ENCODE results near the gene MYO10.

Gene MYO10

GRCh38 chr5:16709691-16710433 is 226.2 kb downstream of the MYO10 start:
- Histone ChIP-seq H3K9me3 (ENCODE audit: control insufficient read depth in 2 of 2, low read length in 2 of 2) (no peaks in the 10 kb centered on the region), H3K4me1 (ENCODE audit: control insufficient read depth, insufficient read depth, low read length) (no peaks in the 10 kb centered on the region), H3K4me3 (ENCODE audit: low read length in 2 of 2) (no peak overlapping the region), H3K9ac (ENCODE audit: low read length in 2 of 2) (no peak overlapping the region), H3K36me3 (ENCODE audit: control insufficient read depth in 2 of 2, insufficient read depth in 2 of 2, low read length in 2 of 2) (peaks cover 0 to 4% of the 10 kb centered on the region in 2 donors), H3K27ac (ENCODE audit: low read length) (no peak overlapping the region), H3K27me3 (ENCODE audit: control insufficient read depth in 1 of 2, insufficient read depth in 2 of 2, low read length in 2 of 2) (no peaks in the 10 kb centered on the region)

- no peaks in the 10 kb centered on the region for H3K9me3 ChIP-seq (ENCODE audit: control insufficient read depth in 2 of 2, low read length in 2 of 2)
- no peaks in the 10 kb centered on the region for H3K27me3 ChIP-seq (ENCODE audit: control insufficient read depth in 1 of 2, insufficient read depth in 2 of 2, low read length in 2 of 2)
- H3K4me3 ChIP-seq (ENCODE audit: low read length in 2 of 2), result no peak overlapping the region
- H3K4me1 ChIP-seq (ENCODE audit: control insufficient read depth, insufficient read depth, low read length), result no peaks in the 10 kb centered on the region
- H3K27ac ChIP-seq (ENCODE audit: low read length), result no peak overlapping the region
- H3K9ac ChIP-seq (ENCODE audit: low read length in 2 of 2), result no peak overlapping the region
- H3K36me3 ChIP-seq (ENCODE audit: control insufficient read depth in 2 of 2, insufficient read depth in 2 of 2, low read length in 2 of 2), result peaks cover 0 to 4% of the 10 kb centered on the region in 2 donors
These were observed 228.3 kb downstream of the MYO10 start for GRCh38 chr5:16707869-16708192.

- H3K36me3 ChIP-seq (ENCODE audit: control insufficient read depth in 2 of 2, insufficient read depth in 2 of 2, low read length in 2 of 2), result peaks cover 0 to 4% of the 10 kb centered on the region in 2 donors
- no peak overlapping the region for H3K27ac ChIP-seq (ENCODE audit: low read length)
- no peaks in the 10 kb centered on the region for H3K9me3 ChIP-seq (ENCODE audit: control insufficient read depth in 2 of 2, low read length in 2 of 2)
These were observed 228.8 kb downstream of the MYO10 start for GRCh38 chr5:16707168-16707868.

GRCh38 chr5:16704945-16705344 is 231.1 kb downstream of the MYO10 start:
- Histone ChIP-seq H3K9me3 (ENCODE audit: control insufficient read depth in 2 of 2, low read length in 2 of 2) (no peaks in the 10 kb centered on the region), H3K4me1 (ENCODE audit: control insufficient read depth, insufficient read depth, low read length) (no peaks in the 10 kb centered on the region), H3K27me3 (ENCODE audit: control insufficient read depth in 1 of 2, insufficient read depth in 2 of 2, low read length in 2 of 2) (no peaks in the 10 kb centered on the region), H3K4me3 (ENCODE audit: low read length in 2 of 2) (no peak overlapping the region), H3K9ac (ENCODE audit: low read length in 2 of 2) (no peak overlapping the region), H3K27ac (ENCODE audit: low read length) (no peak overlapping the region), H3K36me3 (ENCODE audit: control insufficient read depth in 2 of 2, insufficient read depth in 2 of 2, low read length in 2 of 2) (peaks cover 0 to 7% of the 10 kb centered on the region in 2 donors)

More at GRCh38 chr5:16707168-16707868, 228.8 kb downstream of the MYO10 start:
- Histone ChIP-seq H3K4me1 (ENCODE audit: control insufficient read depth, insufficient read depth, low read length) (no peaks in the 10 kb centered on the region), H3K27me3 (ENCODE audit: control insufficient read depth in 1 of 2, insufficient read depth in 2 of 2, low read length in 2 of 2) (no peaks in the 10 kb centered on the region), H3K4me3 (ENCODE audit: low read length in 2 of 2) (no peak overlapping the region), H3K9ac (ENCODE audit: low read length in 2 of 2) (no peak overlapping the region)

GRCh38 chr5:16702964-16703363 is 233.1 kb downstream of the MYO10 start:
- Histone ChIP-seq H3K4me3 (ENCODE audit: low read length in 2 of 2) (no peak overlapping the region), H3K27me3 (ENCODE audit: control insufficient read depth in 1 of 2, insufficient read depth in 2 of 2, low read length in 2 of 2) (no peaks in the 10 kb centered on the region), H3K9me3 (ENCODE audit: control insufficient read depth in 2 of 2, low read length in 2 of 2) (no peaks in the 10 kb centered on the region), H3K9ac (ENCODE audit: low read length in 2 of 2) (no peak overlapping the region), H3K36me3 (ENCODE audit: control insufficient read depth in 2 of 2, insufficient read depth in 2 of 2, low read length in 2 of 2) (peaks cover 0 to 6% of the 10 kb centered on the region in 2 donors), H3K4me1 (ENCODE audit: control insufficient read depth, insufficient read depth, low read length) (no peaks in the 10 kb centered on the region), H3K27ac (ENCODE audit: low read length) (no peak overlapping the region)

- no peak overlapping the region for H3K4me3 ChIP-seq (ENCODE audit: low read length in 2 of 2)
- H3K4me1 ChIP-seq (ENCODE audit: control insufficient read depth, insufficient read depth, low read length), result no peaks in the 10 kb centered on the region
- no peaks in the 10 kb centered on the region for H3K27me3 ChIP-seq (ENCODE audit: control insufficient read depth in 1 of 2, insufficient read depth in 2 of 2, low read length in 2 of 2)
- H3K36me3 ChIP-seq (ENCODE audit: control insufficient read depth in 2 of 2, insufficient read depth in 2 of 2, low read length in 2 of 2), result peaks cover 0 to 6% of the 10 kb centered on the region in 2 donors
- no peak overlapping the region for H3K27ac ChIP-seq (ENCODE audit: low read length)
- no peaks in the 10 kb centered on the region for H3K9me3 ChIP-seq (ENCODE audit: control insufficient read depth in 2 of 2, low read length in 2 of 2)
- H3K9ac ChIP-seq (ENCODE audit: low read length in 2 of 2), result no peak overlapping the region
These were observed 234.7 kb downstream of the MYO10 start for GRCh38 chr5:16701134-16702099.

GRCh38 chr5:16700081-16700480 is 236.0 kb downstream of the MYO10 start:
- Histone ChIP-seq H3K36me3 (ENCODE audit: control insufficient read depth in 2 of 2, insufficient read depth in 2 of 2, low read length in 2 of 2) (peaks cover 0 to 6% of the 10 kb centered on the region in 2 donors), H3K27ac (ENCODE audit: low read length) (no peak overlapping the region)

GRCh38 chr5:16695779-16696178 is 240.3 kb downstream of the MYO10 start:
- Histone ChIP-seq H3K4me1 (ENCODE audit: control insufficient read depth, insufficient read depth, low read length) (no peaks in the 10 kb centered on the region), H3K9ac (ENCODE audit: low read length in 2 of 2) (no peak overlapping the region), H3K27me3 (ENCODE audit: control insufficient read depth in 1 of 2, insufficient read depth in 2 of 2, low read length in 2 of 2) (no peaks in the 10 kb centered on the region), H3K4me3 (ENCODE audit: low read length in 2 of 2) (no peak overlapping the region), H3K9me3 (ENCODE audit: control insufficient read depth in 2 of 2, low read length in 2 of 2) (no peaks in the 10 kb centered on the region), H3K27ac (ENCODE audit: low read length) (no peak overlapping the region), H3K36me3 (ENCODE audit: control insufficient read depth in 2 of 2, insufficient read depth in 2 of 2, low read length in 2 of 2) (peaks cover 0 to 2% of the 10 kb centered on the region in 2 donors)

More at GRCh38 chr5:16700081-16700480, 236.0 kb downstream of the MYO10 start:
- no peaks in the 10 kb centered on the region for H3K27me3 ChIP-seq (ENCODE audit: control insufficient read depth in 1 of 2, insufficient read depth in 2 of 2, low read length in 2 of 2)
- H3K4me3 ChIP-seq (ENCODE audit: low read length in 2 of 2), result no peak overlapping the region
- no peaks in the 10 kb centered on the region for H3K9me3 ChIP-seq (ENCODE audit: control insufficient read depth in 2 of 2, low read length in 2 of 2)
- H3K4me1 ChIP-seq (ENCODE audit: control insufficient read depth, insufficient read depth, low read length), result no peaks in the 10 kb centered on the region
- H3K9ac ChIP-seq (ENCODE audit: low read length in 2 of 2), result no peak overlapping the region

GRCh38 chr5:16693879-16694278 is 242.2 kb downstream of the MYO10 start:
- Histone ChIP-seq H3K4me1 (ENCODE audit: control insufficient read depth, insufficient read depth, low read length) (no peaks in the 10 kb centered on the region), H3K9me3 (ENCODE audit: control insufficient read depth in 2 of 2, low read length in 2 of 2) (no peaks in the 10 kb centered on the region), H3K4me3 (ENCODE audit: low read length in 2 of 2) (no peak overlapping the region), H3K27me3 (ENCODE audit: control insufficient read depth in 1 of 2, insufficient read depth in 2 of 2, low read length in 2 of 2) (no peaks in the 10 kb centered on the region), H3K27ac (ENCODE audit: low read length) (no peak overlapping the region), H3K36me3 (ENCODE audit: control insufficient read depth in 2 of 2, insufficient read depth in 2 of 2, low read length in 2 of 2) (peaks cover 0 to 4% of the 10 kb centered on the region in 2 donors), H3K9ac (ENCODE audit: low read length in 2 of 2) (no peak overlapping the region)

GRCh38 chr5:16691731-16692130 is 244.4 kb downstream of the MYO10 start:
- no peak overlapping the region for H3K27ac ChIP-seq (ENCODE audit: low read length)
- H3K27me3 ChIP-seq (ENCODE audit: control insufficient read depth in 1 of 2, insufficient read depth in 2 of 2, low read length in 2 of 2), result no peaks in the 10 kb centered on the region
- no peaks in the 10 kb centered on the region for H3K4me1 ChIP-seq (ENCODE audit: control insufficient read depth, insufficient read depth, low read length)
- peaks cover 0 to 4% of the 10 kb centered on the region in 2 donors for H3K36me3 ChIP-seq (ENCODE audit: control insufficient read depth in 2 of 2, insufficient read depth in 2 of 2, low read length in 2 of 2)
- H3K9ac ChIP-seq (ENCODE audit: low read length in 2 of 2), result no peak overlapping the region
- H3K4me3 ChIP-seq (ENCODE audit: low read length in 2 of 2), result no peak overlapping the region
- no peaks in the 10 kb centered on the region for H3K9me3 ChIP-seq (ENCODE audit: control insufficient read depth in 2 of 2, low read length in 2 of 2)
